ENCODE measurements around the gene CFDP1. TPM values are rescaled to one million over a fixed set of nuclear protein-coding genes. Genes with fewer than 3 reads are reported as not detected.

CFDP1 gene
- total and polyA plus RNA-seq, 2 of the 13 experiments (the other 11 are each of a cell fraction or from before 2014, with no cell fraction given) = 78.6 to 153 TPM

DNA sequence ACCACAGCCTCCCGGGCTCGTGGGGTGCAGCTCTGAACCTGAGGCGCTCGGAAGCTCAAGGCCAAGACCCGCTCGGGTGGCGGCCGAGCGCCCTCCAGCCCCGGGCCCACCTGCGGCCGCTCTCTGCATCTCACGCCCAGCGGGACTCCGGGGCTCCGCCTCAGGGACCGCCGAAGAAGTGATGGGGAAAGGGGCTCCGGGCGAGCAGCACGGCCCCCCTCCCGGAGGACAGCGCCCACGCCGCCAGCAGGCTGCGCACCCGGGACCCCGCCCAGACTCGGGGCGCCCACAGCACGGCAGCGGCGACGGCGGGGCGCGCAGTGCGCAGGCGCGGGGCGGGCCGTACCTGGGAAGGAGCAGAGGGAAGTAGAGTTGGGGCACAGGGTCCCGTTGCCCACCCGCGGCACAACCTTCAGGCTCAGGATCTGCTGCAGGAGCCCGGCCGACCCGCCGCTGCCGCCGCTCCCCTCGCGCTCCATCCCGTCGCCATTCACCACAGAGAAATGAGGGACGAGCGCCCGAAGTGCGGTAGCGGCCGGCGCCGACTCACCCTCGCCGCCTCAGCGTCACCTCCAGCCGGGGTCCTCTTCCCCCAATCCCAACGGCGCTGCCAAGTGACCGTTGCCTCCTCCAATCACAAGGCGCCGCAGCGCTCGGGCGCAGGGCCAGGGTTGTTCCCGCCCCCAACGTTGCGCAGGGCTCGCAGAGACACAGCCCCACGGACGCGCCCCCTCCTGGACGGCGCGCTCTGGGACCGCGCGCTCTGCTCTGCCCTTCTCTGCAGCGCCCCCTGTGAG lies 31.0 kb upstream of the CFDP1 start, which contains the start of gene TMEM170A (continued):
- TF ChIP-seq ZNF567 (CRISPR knock-in tag; IDR thresholded peaks at IDR 0.05; ENCODE audit: borderline replicate concordance) (peak; percentile 90; the same call in 1 of the 2 replicates), ZNF326 (CRISPR knock-in tag; IDR thresholded peaks at IDR 0.05; ENCODE audit: borderline replicate concordance) (no peak), ZNF382 (CRISPR knock-in tag; IDR thresholded peaks at IDR 0.05; ENCODE audit: borderline replicate concordance) (no peak), NPAS2 (CRISPR knock-in tag; IDR thresholded peaks at IDR 0.05; ENCODE audit: borderline replicate concordance) (no peak), ZC3H13 (CRISPR knock-in tag; IDR thresholded peaks at IDR 0.05) (peak; percentile 90), SMAD1 (CRISPR knock-in tag; IDR thresholded peaks at IDR 0.05; ENCODE audit: borderline replicate concordance, low read depth) (peak; percentile 93; the same call in 1 of the 2 replicates), ATF2 (CRISPR knock-in tag; IDR thresholded peaks at IDR 0.05) (peak; percentile 90), CC2D1A (CRISPR knock-in tag; IDR thresholded peaks at IDR 0.05) (no peak), ZNF776 (CRISPR knock-in tag; IDR thresholded peaks at IDR 0.05) (peak; percentile 98), ZNF232 (CRISPR knock-in tag; IDR thresholded peaks at IDR 0.05; ENCODE audit: borderline replicate concordance) (peak; percentile 9; the same call in 1 of the 2 replicates), FOXK2 (IDR thresholded peaks at IDR 0.05) (peak; percentile 58; the same call in 1 of the 2 replicates), SIN3B (IDR thresholded peaks at IDR 0.05; ENCODE audit: low read length) (peak; percentile 69), YEATS4 (CRISPR knock-in tag; IDR thresholded peaks at IDR 0.05; ENCODE audit: borderline replicate concordance) (peak; percentile 93; the same call in 1 of the 2 replicates), ZNF331 (CRISPR knock-in tag; IDR thresholded peaks at IDR 0.05) (peak; percentile 93), ZBTB38 (CRISPR knock-in tag; IDR thresholded peaks at IDR 0.05) (peak; percentile 63; the same call in 1 of the 2 replicates), HOXD1 (CRISPR knock-in tag; IDR thresholded peaks at IDR 0.05) (no peak; the same call in 1 of the 2 replicates), ZNF7 (CRISPR knock-in tag; IDR thresholded peaks at IDR 0.05) (no peak), SCMH1 (CRISPR knock-in tag; IDR thresholded peaks at IDR 0.05; ENCODE audit: borderline replicate concordance) (no peak), NFYB (CRISPR knock-in tag; IDR thresholded peaks at IDR 0.05) (peak; percentile 96), THAP7 (CRISPR knock-in tag; IDR thresholded peaks at IDR 0.05) (peak; percentile 65; the same call in 1 of the 2 replicates), SMARCE1 (IDR thresholded peaks at IDR 0.05; ENCODE audit: borderline replicate concordance) (no peak), CENPT (CRISPR knock-in tag; IDR thresholded peaks at IDR 0.05; ENCODE audit: low read depth) (no peak; the same call in none of the 2 replicates), TOE1 (CRISPR knock-in tag; IDR thresholded peaks at IDR 0.05) (peak; percentile 84)
- TF ChIP-seq, protein P1, sequence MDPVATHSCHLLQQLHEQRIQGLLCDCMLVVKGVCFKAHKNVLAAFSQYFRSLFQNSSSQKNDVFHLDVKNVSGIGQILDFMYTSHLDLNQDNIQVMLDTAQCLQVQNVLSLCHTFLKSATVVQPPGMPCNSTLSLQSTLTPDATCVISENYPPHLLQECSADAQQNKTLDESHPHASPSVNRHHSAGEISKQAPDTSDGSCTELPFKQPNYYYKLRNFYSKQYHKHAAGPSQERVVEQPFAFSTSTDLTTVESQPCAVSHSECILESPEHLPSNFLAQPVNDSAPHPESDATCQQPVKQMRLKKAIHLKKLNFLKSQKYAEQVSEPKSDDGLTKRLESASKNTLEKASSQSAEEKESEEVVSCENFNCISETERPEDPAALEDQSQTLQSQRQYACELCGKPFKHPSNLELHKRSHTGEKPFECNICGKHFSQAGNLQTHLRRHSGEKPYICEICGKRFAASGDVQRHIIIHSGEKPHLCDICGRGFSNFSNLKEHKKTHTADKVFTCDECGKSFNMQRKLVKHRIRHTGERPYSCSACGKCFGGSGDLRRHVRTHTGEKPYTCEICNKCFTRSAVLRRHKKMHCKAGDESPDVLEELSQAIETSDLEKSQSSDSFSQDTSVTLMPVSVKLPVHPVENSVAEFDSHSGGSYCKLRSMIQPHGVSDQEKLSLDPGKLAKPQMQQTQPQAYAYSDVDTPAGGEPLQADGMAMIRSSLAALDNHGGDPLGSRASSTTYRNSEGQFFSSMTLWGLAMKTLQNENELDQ (CRISPR knock-in tag; IDR thresholded peaks at IDR 0.05; ENCODE audit: borderline replicate concordance) = no peak
- TF ChIP-seq, protein P2, sequence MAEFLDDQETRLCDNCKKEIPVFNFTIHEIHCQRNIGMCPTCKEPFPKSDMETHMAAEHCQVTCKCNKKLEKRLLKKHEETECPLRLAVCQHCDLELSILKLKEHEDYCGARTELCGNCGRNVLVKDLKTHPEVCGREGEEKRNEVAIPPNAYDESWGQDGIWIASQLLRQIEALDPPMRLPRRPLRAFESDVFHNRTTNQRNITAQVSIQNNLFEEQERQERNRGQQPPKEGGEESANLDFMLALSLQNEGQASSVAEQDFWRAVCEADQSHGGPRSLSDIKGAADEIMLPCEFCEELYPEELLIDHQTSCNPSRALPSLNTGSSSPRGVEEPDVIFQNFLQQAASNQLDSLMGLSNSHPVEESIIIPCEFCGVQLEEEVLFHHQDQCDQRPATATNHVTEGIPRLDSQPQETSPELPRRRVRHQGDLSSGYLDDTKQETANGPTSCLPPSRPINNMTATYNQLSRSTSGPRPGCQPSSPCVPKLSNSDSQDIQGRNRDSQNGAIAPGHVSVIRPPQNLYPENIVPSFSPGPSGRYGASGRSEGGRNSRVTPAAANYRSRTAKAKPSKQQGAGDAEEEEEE (CRISPR knock-in tag; IDR thresholded peaks at IDR 0.05; ENCODE audit: borderline replicate concordance) = no peak

Data from HepG2 (cell line).